SU-DHL-6 (cell line): Measurements from ENCODE around the gene SLX4IP.

Experiments
- H2AFZ ChIP-seq: fragments of 200-600 bp; sonication (generic); 2 replicates; pipeline ENCODE4 v1.6.1; 2014; ENCODE audit warnings: low read depth, mild to moderate bottlenecking, moderate library complexity, mixed read lengths, antibody characterized with exemption, low read length; ENCODE audit not compliant: severe bottlenecking
- H3F3A ChIP-seq: fragments of 200-600 bp; shearing (Covaris generic); 2 replicates; pipeline ENCODE4 v1.6.0; 2016; ENCODE audit warnings: antibody characterized with exemption, mild to moderate bottlenecking; ENCODE audit not compliant: insufficient read depth
- H3K27ac ChIP-seq: fragments of 200-600 bp; sonication (generic); 2 replicates; pipeline ENCODE4 v1.5.1; 2016; ENCODE audit warnings: low read depth, mild to moderate bottlenecking, low read length, moderate library complexity, mixed read lengths
- H3K27me3 ChIP-seq: fragments of 200-600 bp; sonication (generic), shearing (Covaris generic); 2 replicates; pipeline ENCODE4 v1.6.0; 2014; ENCODE audit warnings: mild to moderate bottlenecking, low read length
- H3K36me3 ChIP-seq: fragments of 200-600 bp; sonication (generic); 2 replicates; pipeline ENCODE4 v1.6.1; 2014; ENCODE audit warnings: mild to moderate bottlenecking, low read length, mixed read lengths
- H3K4me2 ChIP-seq: fragments of 300-600, 200-600 bp; shearing (Covaris generic), sonication (generic); 2 replicates; pipeline ENCODE4 v1.6.0; 2014; ENCODE audit warnings: low read length, low read depth, mild to moderate bottlenecking; ENCODE audit not compliant: poor library complexity, severe bottlenecking
- H3K4me3 ChIP-seq: fragments of 200-600 bp; sonication (generic); 2 replicates; pipeline ENCODE4 v1.5.1; 2014; ENCODE audit warnings: antibody characterized with exemption, low read length, mild to moderate bottlenecking, mixed read lengths; ENCODE audit not compliant: insufficient read depth, poor library complexity, severe bottlenecking
- H3K79me2 ChIP-seq: fragments of 200-600 bp; sonication (generic); 2 replicates; pipeline ENCODE4 v1.6.1; 2014; ENCODE audit warnings: mild to moderate bottlenecking, low read length, moderate library complexity; ENCODE audit not compliant: insufficient read depth
- H3K9ac ChIP-seq: fragments of 200-600 bp; sonication (generic); 2 replicates; pipeline ENCODE4 v1.7.0; 2014; ENCODE audit warnings: mild to moderate bottlenecking, low read length
- H3K9me2 ChIP-seq: fragments of 200-600 bp; sonication (generic); replicated peaks from 2 replicates; pipeline ENCODE4 v1.6.1; 2014; ENCODE audit warnings: low read length; ENCODE audit not compliant: insufficient read depth
- H3K9me3 ChIP-seq: fragments of 200-600 bp; sonication (generic); 2 replicates; pipeline ENCODE4 v1.6.1; 2014; ENCODE audit warnings: low read length, mixed read lengths; ENCODE audit not compliant: insufficient read depth
- H4K20me1 ChIP-seq: fragments of 200-600 bp; sonication (generic); 2 replicates; pipeline ENCODE4 v1.6.1; 2014; ENCODE audit warnings: low read depth, mild to moderate bottlenecking, antibody characterized with exemption, low read length, moderate library complexity, mixed read lengths
- EZH2phosphoT487 ChIP-seq: fragments of 200-600 bp; sonication (generic), shearing (Covaris generic); conservative IDR thresholded peaks from 2 replicates; pipeline ENCODE4 v1.6.1; 2018; ENCODE audit warnings: mild to moderate bottlenecking, antibody characterized with exemption, low read length, moderate library complexity, mixed read lengths
- TF ChIP-seq, protein P1 (sequence below): fragments of 200-600 bp; sonication (generic); IDR thresholded peaks from one replicate; pipeline ENCODE4 v1.5.1; 2017; ENCODE audit warnings: antibody characterized with exemption, mild to moderate bottlenecking, low read length, moderate library complexity; ENCODE audit not compliant: insufficient read depth, poor library complexity, severe bottlenecking

SLX4IP gene

DNA sequence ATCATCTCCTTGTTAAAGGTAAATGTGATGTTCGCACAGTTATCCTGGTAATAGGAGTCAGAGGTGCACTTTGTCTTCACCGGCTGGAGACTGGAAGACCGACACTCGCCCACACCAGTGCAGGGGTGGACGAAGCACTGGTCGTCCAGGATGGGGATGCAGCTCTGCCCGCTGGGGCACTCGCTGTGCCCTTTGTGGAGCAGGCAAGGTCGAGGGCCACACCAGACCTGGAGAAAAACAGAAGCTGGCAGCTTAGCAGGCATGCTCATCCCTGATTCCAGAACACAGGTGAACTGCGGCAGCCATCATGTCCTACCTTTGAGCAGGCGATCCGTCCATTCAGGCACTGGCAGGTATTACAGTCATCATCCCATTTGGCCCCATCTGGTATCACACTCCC is 206.4 kb downstream of the SLX4IP start:
- Histone ChIP-seq H3K9ac (no peak overlapping the region), H3K4me2 (no peak overlapping the region), H3F3A (no peaks in the 10 kb centered on the region), H3K36me3 (no peaks in the 10 kb centered on the region), H3K4me3 (no peak overlapping the region), H2AFZ (no peak overlapping the region), H3K79me2 (no peaks in the 10 kb centered on the region), H3K9me2 (no peaks in the 10 kb centered on the region), H3K9me3 (no peaks in the 10 kb centered on the region), H4K20me1 (no peaks in the 10 kb centered on the region), H3K27me3 (no peaks in the 10 kb centered on the region), H3K27ac (no peak overlapping the region)
- TF ChIP-seq, protein P1, sequence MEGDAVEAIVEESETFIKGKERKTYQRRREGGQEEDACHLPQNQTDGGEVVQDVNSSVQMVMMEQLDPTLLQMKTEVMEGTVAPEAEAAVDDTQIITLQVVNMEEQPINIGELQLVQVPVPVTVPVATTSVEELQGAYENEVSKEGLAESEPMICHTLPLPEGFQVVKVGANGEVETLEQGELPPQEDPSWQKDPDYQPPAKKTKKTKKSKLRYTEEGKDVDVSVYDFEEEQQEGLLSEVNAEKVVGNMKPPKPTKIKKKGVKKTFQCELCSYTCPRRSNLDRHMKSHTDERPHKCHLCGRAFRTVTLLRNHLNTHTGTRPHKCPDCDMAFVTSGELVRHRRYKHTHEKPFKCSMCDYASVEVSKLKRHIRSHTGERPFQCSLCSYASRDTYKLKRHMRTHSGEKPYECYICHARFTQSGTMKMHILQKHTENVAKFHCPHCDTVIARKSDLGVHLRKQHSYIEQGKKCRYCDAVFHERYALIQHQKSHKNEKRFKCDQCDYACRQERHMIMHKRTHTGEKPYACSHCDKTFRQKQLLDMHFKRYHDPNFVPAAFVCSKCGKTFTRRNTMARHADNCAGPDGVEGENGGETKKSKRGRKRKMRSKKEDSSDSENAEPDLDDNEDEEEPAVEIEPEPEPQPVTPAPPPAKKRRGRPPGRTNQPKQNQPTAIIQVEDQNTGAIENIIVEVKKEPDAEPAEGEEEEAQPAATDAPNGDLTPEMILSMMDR, result no peak
- TF ChIP-seq EZH2phosphoT487, result no peak

DNA sequence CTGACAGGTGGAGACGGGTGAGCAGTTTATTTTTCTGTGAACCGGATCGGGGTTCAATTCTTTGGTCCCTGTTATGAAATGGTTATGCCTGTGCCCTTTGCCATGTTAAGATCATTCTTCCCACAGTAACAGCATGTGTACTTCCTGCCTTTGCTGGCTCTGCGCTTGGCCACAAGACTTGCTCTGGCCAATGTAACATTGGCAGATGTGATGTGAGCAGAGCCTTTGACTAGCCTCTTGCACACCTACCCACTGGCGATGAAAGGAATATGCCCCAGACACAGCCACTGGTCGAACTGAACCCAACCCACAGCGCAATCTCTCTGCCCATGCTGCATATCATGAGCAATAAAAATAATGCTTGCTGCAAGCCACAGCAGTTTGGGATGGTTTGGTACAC is 206.8 kb downstream of the SLX4IP start:
- Histone ChIP-seq H3K9me2 (no peaks in the 10 kb centered on the region), H3K79me2 (no peaks in the 10 kb centered on the region), H3K9ac (no peak overlapping the region), H3K36me3 (no peaks in the 10 kb centered on the region), H3K27me3 (no peaks in the 10 kb centered on the region), H3K4me2 (no peak overlapping the region), H3K27ac (no peak overlapping the region), H4K20me1 (no peaks in the 10 kb centered on the region), H3K9me3 (no peaks in the 10 kb centered on the region), H3F3A (no peaks in the 10 kb centered on the region), H2AFZ (no peak overlapping the region), H3K4me3 (no peak overlapping the region)
- TF ChIP-seq EZH2phosphoT487, result no peak
- TF ChIP-seq, protein P1, result no peak

DNA sequence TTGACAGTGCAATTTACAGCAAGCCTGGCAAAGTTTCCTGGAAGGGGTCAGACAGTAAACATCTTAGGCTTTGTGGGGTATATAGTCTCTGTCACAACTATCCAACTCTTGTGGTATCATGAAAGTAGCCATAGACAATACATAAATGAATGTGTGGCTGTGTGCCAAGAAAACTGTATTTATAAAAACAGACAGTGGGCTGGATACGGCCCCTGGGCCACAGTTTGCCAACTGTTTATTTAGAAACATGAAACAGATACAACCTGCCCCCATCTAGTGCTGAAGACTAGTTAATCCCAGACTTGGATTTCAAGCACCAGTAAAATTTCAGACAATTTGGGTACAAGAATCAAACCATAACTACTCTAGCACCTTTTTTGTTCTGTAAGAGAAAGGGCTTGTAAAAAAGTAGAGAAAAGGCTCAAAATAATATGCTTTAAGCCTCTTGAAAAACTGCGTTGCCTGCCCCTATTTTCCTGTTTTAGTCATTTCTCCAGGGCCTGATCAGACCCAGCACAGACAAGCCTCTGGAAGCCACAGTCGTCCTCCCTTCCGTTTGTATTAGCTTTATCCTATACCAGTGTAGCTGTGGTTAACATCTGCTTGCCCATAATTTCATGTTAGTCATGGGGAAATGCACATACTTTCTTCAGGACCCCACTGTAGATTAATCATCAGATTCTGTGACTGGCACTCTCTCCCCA is 207.9 kb downstream of the SLX4IP start:
- no peak overlapping the region for H3K4me3 ChIP-seq
- TF ChIP-seq EZH2phosphoT487, result no peak
- TF ChIP-seq, protein P1, result no peak
- H3F3A ChIP-seq, result no peaks in the 10 kb centered on the region
- H2AFZ ChIP-seq, result no peak overlapping the region
- H3K4me2 ChIP-seq, result no peak overlapping the region
- H3K79me2 ChIP-seq, result no peaks in the 10 kb centered on the region
- no peaks in the 10 kb centered on the region for H3K9me2 ChIP-seq
- H3K27ac ChIP-seq, result no peak overlapping the region
- H3K36me3 ChIP-seq, result no peaks in the 10 kb centered on the region
- H4K20me1 ChIP-seq, result no peaks in the 10 kb centered on the region
- no peaks in the 10 kb centered on the region for H3K9me3 ChIP-seq
- no peaks in the 10 kb centered on the region for H3K27me3 ChIP-seq
- no peak overlapping the region for H3K9ac ChIP-seq
